Activated B cell treated with CpG ODN at 0.5 μM for 24 hours (primary cell): Measurements from ENCODE around the gene TBC1D16. TPM values are rescaled to one million over a fixed set of nuclear protein-coding genes. Genes with fewer than 3 reads are reported as not detected.

Experiments used
- ATAC-seq: fragments of 200-7000 bp; cut with Tn5 transposase; one replicate; pipeline ENCODE4 v1.10.0; 2021; ENCODE audit warnings: low read depth, mild to moderate bottlenecking, moderate library complexity
- CTCF ChIA-PET: fragments of 350-600 bp; sonication (Branson Sonifier 250); formaldehyde crosslinking; loops from one replicate; lab custom pipeline; 2021; ENCODE audit warnings: antibody characterized with exemption; lab: Charles Lee
- POLR2A ChIA-PET: fragments of 350-600 bp; sonication (Branson Sonifier 250); formaldehyde crosslinking; loops from one replicate; lab custom pipeline; 2021; ENCODE audit warnings: antibody characterized with exemption; lab: Charles Lee
- DNase-seq: peaks from one replicate; pipeline ENCODE4 v3.0.0; 2022
- H3K27ac Mint-ChIP-seq: one replicate; pipeline ENCODE4 v1.8.0; 2020; ENCODE audit warnings: mixed read lengths
- H3K27me3 Mint-ChIP-seq: one replicate; pipeline ENCODE4 v1.8.0; 2021; ENCODE audit warnings: mixed read lengths
- H3K36me3 Mint-ChIP-seq: one replicate; pipeline ENCODE4 v1.8.0; 2021; ENCODE audit warnings: low read depth, mixed read lengths
- H3K4me1 Mint-ChIP-seq: one replicate; pipeline ENCODE4 v1.8.0; 2021; ENCODE audit warnings: mixed read lengths
- H3K4me3 Mint-ChIP-seq: one replicate; pipeline ENCODE4 v1.8.0; 2020; ENCODE audit warnings: mild to moderate bottlenecking, mixed read lengths
- H3K9me3 Mint-ChIP-seq: one replicate; pipeline ENCODE4 v1.8.0; 2020; ENCODE audit warnings: mixed read lengths
- CTCF ChIP-seq: fragments of 200-600 bp; IDR thresholded peaks from one replicate; pipeline ENCODE4 v1.8.0; 2022; ENCODE audit warnings: antibody characterized with exemption, mild to moderate bottlenecking
- intact Hi-C: fragments of 100-400 bp; cut with micrococcal nuclease; formaldehyde crosslinking; loops from one replicate; pipeline ENCODE4 v1.15.1; 2024
- total RNA-seq: library from RNA; stranded (reverse); gene quantifications from 2 replicates; pipeline ENCODE4 v1.2.3, GENCODE V29; 2022

Gene TBC1D16
- total RNA-seq, 1 donor from 2014 or later: 2.6 TPM

DNA sequence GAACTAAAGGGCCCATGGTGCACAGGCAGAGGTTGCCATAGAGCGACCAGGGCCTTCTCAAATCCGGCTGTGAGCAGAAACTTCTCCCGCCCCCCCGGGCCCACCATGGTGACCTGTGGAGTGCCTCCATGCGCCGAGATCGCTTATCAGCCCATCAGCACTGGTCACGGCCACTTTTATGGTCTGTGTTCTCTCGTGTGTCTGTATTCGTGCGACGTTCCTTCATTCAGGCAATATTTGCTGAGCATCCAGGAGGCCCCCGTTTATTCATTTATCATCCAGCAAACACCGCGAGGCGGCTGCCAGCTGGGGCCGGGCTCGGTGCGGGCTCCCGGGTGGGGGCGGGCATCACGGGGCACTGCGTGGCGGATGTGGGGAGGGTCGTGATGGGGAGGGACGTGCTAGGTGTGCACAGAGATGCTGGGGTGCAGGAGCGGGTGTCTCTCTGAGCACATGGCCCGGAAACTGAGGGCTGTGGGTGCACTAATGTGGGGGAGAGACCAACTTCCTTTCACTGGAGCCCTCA is 108.5 kb downstream of the TBC1D16 start:
- H3K9me3 Mint-ChIP-seq: no peaks in the 10 kb centered on the region
- ChIA-PET POLR2A (interaction anchor here (2.1 to 4.1 kb wide), 2 partner anchors 10 to 43 kb away, joined by 9 to 21 read pairs; no protein-coding TSS in a partner anchor), CTCF (no interaction called here)
- peaks cover 3% of the 10 kb centered on the region for H3K27me3 Mint-ChIP-seq
- H3K36me3 Mint-ChIP-seq: peaks cover 2% of the 10 kb centered on the region
- no peak overlapping the region for H3K4me3 Mint-ChIP-seq
- DNase-seq (no peak), ATAC-seq (no peak)
- no peak overlapping the region for H3K27ac Mint-ChIP-seq
- no peak for TF ChIP-seq CTCF
- peaks cover 49% of the 10 kb centered on the region for H3K4me1 Mint-ChIP-seq
- intact Hi-C loops: no loop called here

DNA sequence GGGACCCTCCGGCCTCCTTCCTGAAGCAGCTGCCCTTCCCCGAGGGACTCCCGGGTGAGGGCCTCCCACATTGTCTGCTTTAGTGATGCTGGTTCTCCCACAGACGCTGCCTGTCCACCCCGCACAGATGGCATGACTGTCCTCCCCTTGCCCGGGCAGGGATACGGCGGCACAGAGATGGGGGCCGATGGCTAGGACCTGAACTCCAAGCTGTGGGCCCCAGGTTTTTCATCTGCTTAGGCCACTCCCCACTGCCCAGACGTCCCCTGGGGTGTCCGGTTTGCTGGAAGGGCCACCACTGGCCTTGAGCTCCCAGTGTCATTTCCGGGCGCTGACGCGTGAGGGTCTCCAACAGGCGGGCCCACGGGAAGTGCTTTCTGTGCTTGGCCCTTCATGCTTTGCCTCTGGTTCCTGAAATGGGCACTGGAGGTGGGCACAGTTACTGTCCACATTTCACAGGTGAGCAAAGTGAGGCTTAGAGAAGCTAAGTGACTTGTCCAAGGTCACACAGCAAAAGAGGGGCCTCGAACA is 109.0 kb downstream of the TBC1D16 start:
- CTCF ChIA-PET: interaction anchor here (1.0 kb wide), 1 partner anchor 44 kb away, joined by 3 read pairs; no protein-coding TSS in a partner anchor
- peaks cover 3% of the 10 kb centered on the region for H3K27me3 Mint-ChIP-seq
- ATAC-seq: no peak
- H3K9me3 Mint-ChIP-seq: no peaks in the 10 kb centered on the region
- H3K27ac Mint-ChIP-seq: no peak overlapping the region
- no peak for TF ChIP-seq CTCF
- intact Hi-C loops: no loop called here
- no peak for DNase-seq
- POLR2A ChIA-PET: interaction anchor here (1.2 to 4.1 kb wide), 2 partner anchors 10 to 88 kb away, joined by 4 to 21 read pairs; partner anchors contain the start of gene CBX4
- peaks cover 48% of the 10 kb centered on the region for H3K4me1 Mint-ChIP-seq
- H3K4me3 Mint-ChIP-seq: no peak overlapping the region
- H3K36me3 Mint-ChIP-seq: peaks cover 2% of the 10 kb centered on the region

GRCh38 chr17:79926142-79926604 is 109.5 kb downstream of the TBC1D16 start:
- Mint-ChIP-seq H3K27me3 (peaks cover 4% of the 10 kb centered on the region), H3K4me3 (no peak overlapping the region), H3K4me1 (peaks cover 46% of the 10 kb centered on the region), H3K27ac (no peak overlapping the region), H3K36me3 (peaks cover 2% of the 10 kb centered on the region), H3K9me3 (no peaks in the 10 kb centered on the region)
- ChIA-PET POLR2A (interaction anchor here (1.0 to 4.1 kb wide), 3 partner anchors 11 to 107 kb away, joined by 3 to 21 read pairs (median 4); partner anchors contain the start of gene CBX4), CTCF (interaction anchor here (1.0 kb wide), 1 partner anchor 44 kb away, joined by 3 read pairs; no protein-coding TSS in a partner anchor)
- TF ChIP-seq CTCF: no peak
- DNase-seq: no peak
- ATAC-seq: no peak
- intact Hi-C loops: no loop called here

DNA sequence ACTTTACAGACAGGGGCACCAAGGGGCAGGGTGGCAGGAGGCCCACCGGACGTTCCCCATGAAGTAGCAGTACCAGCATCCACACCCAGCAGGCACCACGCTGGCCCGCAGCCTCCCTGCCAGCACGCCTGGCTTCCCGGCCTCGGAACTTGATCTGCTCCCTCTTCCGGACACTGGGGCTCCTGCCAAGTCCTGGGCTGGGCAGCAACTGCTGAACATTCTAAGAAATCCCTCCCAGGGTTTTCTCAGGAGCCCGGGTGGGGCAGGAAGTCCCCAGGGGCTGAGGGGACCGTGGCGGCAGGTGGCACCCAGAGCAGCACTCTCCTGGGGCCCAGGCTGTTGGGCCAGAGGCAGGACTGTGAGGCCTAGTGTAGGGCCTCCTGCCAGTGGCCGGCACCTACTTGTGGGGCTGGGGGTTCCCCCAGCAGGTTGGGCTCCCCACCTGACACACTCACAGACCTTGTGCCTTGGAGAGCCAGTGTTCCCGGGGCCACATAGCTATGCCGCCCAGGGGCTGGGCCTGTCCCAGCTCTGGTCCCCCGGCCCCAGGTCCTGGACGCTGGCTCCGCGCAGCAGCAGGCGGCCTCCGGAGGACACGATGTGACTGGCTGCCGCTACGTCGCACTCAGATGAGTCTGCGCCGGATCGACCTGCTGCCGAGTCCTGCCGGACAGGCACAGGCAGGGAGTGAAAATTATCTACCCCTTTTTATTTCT is 110.3 kb downstream of the TBC1D16 start:
- H3K4me3 Mint-ChIP-seq: no peak overlapping the region
- POLR2A ChIA-PET: interaction anchor here (0.8 to 4.1 kb wide), 4 partner anchors 12 to 106 kb away, joined by 3 to 21 read pairs (median 4); partner anchors contain the start of gene CBX4
- TF ChIP-seq CTCF: no peak
- no peaks in the 10 kb centered on the region for H3K36me3 Mint-ChIP-seq
- H3K4me1 Mint-ChIP-seq: peaks cover 41% of the 10 kb centered on the region
- no peak overlapping the region for H3K27ac Mint-ChIP-seq
- intact Hi-C loops: no loop called here
- no peaks in the 10 kb centered on the region for H3K9me3 Mint-ChIP-seq
- no peak for DNase-seq
- CTCF ChIA-PET: interaction anchor here (1.0 kb wide), 1 partner anchor 45 kb away, joined by 3 read pairs; no protein-coding TSS in a partner anchor
- H3K27me3 Mint-ChIP-seq: peaks cover 2% of the 10 kb centered on the region
- no peak for ATAC-seq

DNA sequence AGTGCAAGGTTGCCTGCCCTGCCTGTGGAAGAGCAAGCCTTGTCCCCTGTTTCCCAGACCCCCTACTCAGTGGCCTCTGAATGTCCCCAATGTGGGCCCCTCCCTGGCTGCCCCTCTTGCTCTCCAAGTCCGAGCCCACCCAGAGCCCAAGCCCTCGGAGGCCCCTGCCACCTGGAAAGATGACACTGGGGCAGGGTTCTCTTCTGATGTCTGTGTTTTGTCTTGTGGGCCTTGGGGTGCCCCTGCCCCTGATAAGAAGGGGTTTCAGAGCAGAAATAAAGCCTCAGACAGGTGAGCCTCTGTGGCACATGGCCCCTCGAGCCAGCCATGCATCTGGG is 111.1 kb downstream of the TBC1D16 start:
- Mint-ChIP-seq H3K27me3 (peaks cover 2% of the 10 kb centered on the region), H3K4me3 (no peak overlapping the region), H3K9me3 (no peaks in the 10 kb centered on the region), H3K4me1 (peaks cover 39% of the 10 kb centered on the region), H3K27ac (no peak overlapping the region), H3K36me3 (no peaks in the 10 kb centered on the region)
- ATAC-seq (no peak), DNase-seq (no peak)
- no peak for TF ChIP-seq CTCF
- ChIA-PET CTCF (no interaction called here), POLR2A (interaction anchor here (0.8 to 1.2 kb wide), 2 partner anchors 17 to 46 kb away, joined by 3 to 5 read pairs; no protein-coding TSS in a partner anchor)
- intact Hi-C loops: no loop called here
